ENCODE results near the gene MAP6.

Gene MAP6

DNA sequence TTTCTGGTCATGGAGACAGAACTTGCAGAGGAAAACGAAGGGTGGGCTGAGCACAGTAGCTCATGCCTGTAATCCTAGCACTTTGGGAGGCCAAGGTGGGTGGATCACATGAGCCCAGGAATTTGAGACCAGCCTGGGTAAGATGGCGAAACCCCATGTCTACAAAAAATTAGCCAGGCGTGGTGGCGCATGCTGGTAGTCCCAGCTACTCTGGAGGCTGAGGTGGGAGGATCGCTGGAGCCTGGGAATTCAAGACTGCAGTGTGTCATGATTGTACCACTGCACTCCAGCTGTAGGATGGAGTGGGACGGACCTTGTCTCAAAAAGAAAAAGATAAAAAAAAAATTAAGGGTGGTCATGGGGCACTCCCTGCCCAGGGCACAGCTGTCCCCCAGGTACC, 100.9 kb downstream of the MAP6 start:
- Histone ChIP-seq H3K27me3 (ENCODE audit: control insufficient read depth, insufficient read depth, low read length) (no peaks in the 10 kb centered on the region), H3K4me3 (ENCODE audit: low read depth, low read length) (no peak overlapping the region), H3K9me3 (ENCODE audit: control insufficient read depth, insufficient read depth, low read depth, low read length) (no peaks in the 10 kb centered on the region), H3K9ac (ENCODE audit: low read length) (no peak overlapping the region), H3K27ac (ENCODE audit: low read depth, low read length) (no peak overlapping the region), H3K4me1 (ENCODE audit: control insufficient read depth, insufficient read depth, low read length) (peaks cover 29% of the 10 kb centered on the region), H3K36me3 (ENCODE audit: control insufficient read depth, insufficient read depth, low read length) (peaks cover 82% of the 10 kb centered on the region)

DNA sequence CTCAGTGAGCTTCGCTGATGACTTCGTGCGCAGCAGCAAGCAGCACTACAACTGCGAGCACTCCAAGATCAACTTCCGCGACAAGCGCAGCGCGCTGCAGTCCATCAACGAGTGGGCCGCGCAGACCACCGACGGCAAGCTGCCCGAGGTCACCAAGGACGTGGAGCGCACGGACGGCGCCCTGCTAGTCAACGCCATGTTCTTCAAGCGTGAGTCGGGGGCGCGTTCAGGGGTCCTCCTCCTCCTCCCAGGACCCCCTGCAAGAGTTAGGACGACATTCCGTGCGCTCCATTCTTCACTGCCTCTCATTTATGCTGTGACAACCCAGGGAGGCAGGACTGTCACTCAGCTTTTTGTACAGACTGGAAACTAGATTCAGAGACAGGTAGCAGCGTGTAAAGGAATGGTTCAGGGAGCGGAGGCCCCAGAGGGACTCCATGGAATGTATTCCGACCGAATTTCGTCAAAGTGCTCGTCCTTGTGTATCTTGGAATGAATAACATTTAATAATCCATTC, 102.0 kb downstream of the MAP6 start:
- Histone ChIP-seq H3K4me3 (ENCODE audit: low read depth, low read length) (no peak overlapping the region), H3K36me3 (ENCODE audit: control insufficient read depth, insufficient read depth, low read length) (peaks cover 71% of the 10 kb centered on the region), H3K27me3 (ENCODE audit: control insufficient read depth, insufficient read depth, low read length) (no peaks in the 10 kb centered on the region)

DNA sequence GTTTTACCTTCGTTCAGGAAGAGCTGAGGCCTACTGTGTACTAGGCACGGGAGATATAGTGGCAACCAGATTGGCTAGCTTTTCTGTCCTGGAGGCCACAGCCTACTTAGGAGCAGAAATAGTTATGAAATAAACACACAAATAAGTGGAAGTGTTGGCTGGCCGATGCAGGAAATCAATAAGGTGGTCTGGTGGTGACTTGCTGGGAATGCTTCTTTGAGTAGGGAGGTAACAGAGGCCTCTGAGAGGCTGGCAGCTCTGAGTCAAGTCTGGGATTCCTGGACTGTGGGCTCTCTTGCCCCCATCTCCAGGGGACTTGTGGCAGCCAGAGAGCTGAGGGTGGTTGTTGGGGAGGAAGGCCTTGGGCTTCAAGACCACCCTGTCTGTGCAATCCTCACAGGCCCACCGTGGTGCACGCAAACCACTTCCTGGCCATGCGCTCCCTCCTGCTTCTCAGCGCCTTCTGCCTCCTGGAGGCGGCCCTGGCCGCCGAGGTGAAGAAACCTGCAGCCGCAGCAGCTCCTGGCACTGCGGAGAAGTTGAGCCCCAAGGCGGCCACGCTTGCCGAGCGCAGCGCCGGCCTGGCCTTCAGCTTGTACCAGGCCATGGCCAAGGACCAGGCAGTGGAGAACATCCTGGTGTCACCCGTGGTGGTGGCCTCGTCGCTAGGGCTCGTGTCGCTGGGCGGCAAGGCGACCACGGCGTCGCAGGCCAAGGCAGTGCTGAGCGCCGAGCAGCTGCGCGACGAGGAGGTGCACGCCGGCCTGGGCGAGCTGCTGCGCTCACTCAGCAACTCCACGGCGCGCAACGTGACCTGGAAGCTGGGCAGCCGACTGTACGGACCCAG, 102.7 kb downstream of the MAP6 start:
- Histone ChIP-seq H3K27ac (ENCODE audit: low read depth, low read length) (peak overlapping the region; percentile 44; the same call in 1 of the 2 replicates), H3K4me3 (ENCODE audit: low read depth, low read length) (no peak overlapping the region), H3K9ac (ENCODE audit: low read length) (no peak overlapping the region), H3K36me3 (ENCODE audit: control insufficient read depth, insufficient read depth, low read length) (peaks cover 64% of the 10 kb centered on the region), H3K9me3 (ENCODE audit: control insufficient read depth, insufficient read depth, low read depth, low read length) (no peaks in the 10 kb centered on the region), H3K4me1 (ENCODE audit: control insufficient read depth, insufficient read depth, low read length) (peaks cover 33% of the 10 kb centered on the region), H3K27me3 (ENCODE audit: control insufficient read depth, insufficient read depth, low read length) (no peaks in the 10 kb centered on the region)

More for the DNA sequence above, 102.0 kb downstream of the MAP6 start:
- H3K27ac ChIP-seq (ENCODE audit: low read depth, low read length), result no peak overlapping the region
- H3K9me3 ChIP-seq (ENCODE audit: control insufficient read depth, insufficient read depth, low read depth, low read length), result no peaks in the 10 kb centered on the region
- peaks cover 29% of the 10 kb centered on the region for H3K4me1 ChIP-seq (ENCODE audit: control insufficient read depth, insufficient read depth, low read length)
- no peak overlapping the region for H3K9ac ChIP-seq (ENCODE audit: low read length)

- peaks cover 41% of the 10 kb centered on the region for H3K4me1 ChIP-seq (ENCODE audit: control insufficient read depth, insufficient read depth, low read length)
- peak overlapping the region; percentile 44; the same call in 1 of the 2 replicates for H3K27ac ChIP-seq (ENCODE audit: low read depth, low read length)
- peak overlapping the region; percentile 5; the same call in 1 of the 2 replicates for H3K4me3 ChIP-seq (ENCODE audit: low read depth, low read length)
- no peaks in the 10 kb centered on the region for H3K9me3 ChIP-seq (ENCODE audit: control insufficient read depth, insufficient read depth, low read depth, low read length)
- H3K27me3 ChIP-seq (ENCODE audit: control insufficient read depth, insufficient read depth, low read length), result no peaks in the 10 kb centered on the region
- peak overlapping the region; percentile 12 for H3K9ac ChIP-seq (ENCODE audit: low read length)
- peaks cover 56% of the 10 kb centered on the region for H3K36me3 ChIP-seq (ENCODE audit: control insufficient read depth, insufficient read depth, low read length)
These were observed 103.5 kb downstream of the MAP6 start for GRCh38 chr11:75565221-75565814.

DNA sequence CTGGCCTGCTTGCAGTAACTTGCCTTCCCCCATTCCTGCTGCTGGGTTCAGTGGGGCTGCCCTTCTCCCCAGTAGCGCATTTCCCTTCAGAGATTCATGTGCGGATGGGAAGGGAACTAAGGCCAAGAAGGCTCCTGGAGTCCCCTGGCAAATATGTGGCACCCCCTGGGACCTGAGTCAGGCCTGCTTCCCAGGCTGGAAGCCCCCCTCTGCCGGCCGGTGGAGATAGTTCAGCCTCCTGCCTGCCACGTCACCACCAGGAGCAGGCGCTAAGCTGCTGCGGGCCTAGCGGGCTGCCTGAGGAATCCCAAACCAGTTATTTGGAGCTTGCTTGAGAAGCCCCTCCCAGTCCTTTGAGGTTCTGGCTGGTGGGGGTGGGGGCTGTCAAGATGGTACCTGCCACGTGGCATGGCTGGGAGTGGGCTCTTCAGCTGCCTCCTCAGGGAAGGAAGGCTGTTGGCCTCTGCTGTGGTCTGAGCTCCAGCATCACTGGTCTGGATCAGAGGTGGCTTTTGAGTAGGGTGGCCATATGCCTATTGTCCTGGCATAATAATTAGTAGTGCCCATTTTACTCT, 104.8 kb downstream of the MAP6 start:
- H3K4me3 ChIP-seq (ENCODE audit: low read depth, low read length), result peak overlapping the region; percentile 86

GRCh38 chr11:75563501-75563977, 105.3 kb downstream of the MAP6 start:
- Histone ChIP-seq H3K9ac (ENCODE audit: low read length) (peak overlapping the region; percentile 93), H3K9me3 (ENCODE audit: control insufficient read depth, insufficient read depth, low read depth, low read length) (no peaks in the 10 kb centered on the region), H3K27ac (ENCODE audit: low read depth, low read length) (peak overlapping the region; percentile 98), H3K36me3 (ENCODE audit: control insufficient read depth, insufficient read depth, low read length) (peaks cover 39% of the 10 kb centered on the region), H3K4me3 (ENCODE audit: low read depth, low read length) (peak overlapping the region; percentile 86), H3K27me3 (ENCODE audit: control insufficient read depth, insufficient read depth, low read length) (no peaks in the 10 kb centered on the region), H3K4me1 (ENCODE audit: control insufficient read depth, insufficient read depth, low read length) (peaks cover 58% of the 10 kb centered on the region)

More for the DNA sequence above, 104.8 kb downstream of the MAP6 start:
- H3K27me3 ChIP-seq (ENCODE audit: control insufficient read depth, insufficient read depth, low read length), result no peaks in the 10 kb centered on the region
- peaks cover 53% of the 10 kb centered on the region for H3K4me1 ChIP-seq (ENCODE audit: control insufficient read depth, insufficient read depth, low read length)
- H3K36me3 ChIP-seq (ENCODE audit: control insufficient read depth, insufficient read depth, low read length), result peaks cover 44% of the 10 kb centered on the region
- H3K9me3 ChIP-seq (ENCODE audit: control insufficient read depth, insufficient read depth, low read depth, low read length), result no peaks in the 10 kb centered on the region
- peak overlapping the region; percentile 93 for H3K9ac ChIP-seq (ENCODE audit: low read length)
- H3K27ac ChIP-seq (ENCODE audit: low read depth, low read length), result peak overlapping the region; percentile 98

- H3K4me1 ChIP-seq (ENCODE audit: control insufficient read depth, insufficient read depth, low read length), result peaks cover 63% of the 10 kb centered on the region
- no peaks in the 10 kb centered on the region for H3K27me3 ChIP-seq (ENCODE audit: control insufficient read depth, insufficient read depth, low read length)
- no peaks in the 10 kb centered on the region for H3K9me3 ChIP-seq (ENCODE audit: control insufficient read depth, insufficient read depth, low read depth, low read length)
- peak overlapping the region; percentile 93 for H3K9ac ChIP-seq (ENCODE audit: low read length)
- peak overlapping the region; percentile 98 for H3K27ac ChIP-seq (ENCODE audit: low read depth, low read length)
- H3K4me3 ChIP-seq (ENCODE audit: low read depth, low read length), result peak overlapping the region; percentile 86
- H3K36me3 ChIP-seq (ENCODE audit: control insufficient read depth, insufficient read depth, low read length), result peaks cover 33% of the 10 kb centered on the region
These were observed 105.9 kb downstream of the MAP6 start for GRCh38 chr11:75562836-75563484.

- Histone ChIP-seq H3K36me3 (ENCODE audit: control insufficient read depth, insufficient read depth, low read length) (peaks cover 26% of the 10 kb centered on the region), H3K27me3 (ENCODE audit: control insufficient read depth, insufficient read depth, low read length) (no peaks in the 10 kb centered on the region), H3K9ac (ENCODE audit: low read length) (peak within 1 kb of the TSS; percentile 93), H3K27ac (ENCODE audit: low read depth, low read length) (peak within 1 kb of the TSS; percentile 98), H3K9me3 (ENCODE audit: control insufficient read depth, insufficient read depth, low read depth, low read length) (no peaks in the 10 kb centered on the region), H3K4me3 (ENCODE audit: low read depth, low read length) (peak within 1 kb of the TSS; percentile 86), H3K4me1 (ENCODE audit: control insufficient read depth, insufficient read depth, low read length) (peaks cover 70% of the 10 kb centered on the region)
These were observed 106.6 kb downstream of the MAP6 start, which contains the start of gene SERPINH1 for GRCh38 chr11:75562048-75562835. Gene SERPINH1 (plus strand): TSS chr11:75562253. CDS start chr11:75566350, 4,097 bp downstream.

DNA sequence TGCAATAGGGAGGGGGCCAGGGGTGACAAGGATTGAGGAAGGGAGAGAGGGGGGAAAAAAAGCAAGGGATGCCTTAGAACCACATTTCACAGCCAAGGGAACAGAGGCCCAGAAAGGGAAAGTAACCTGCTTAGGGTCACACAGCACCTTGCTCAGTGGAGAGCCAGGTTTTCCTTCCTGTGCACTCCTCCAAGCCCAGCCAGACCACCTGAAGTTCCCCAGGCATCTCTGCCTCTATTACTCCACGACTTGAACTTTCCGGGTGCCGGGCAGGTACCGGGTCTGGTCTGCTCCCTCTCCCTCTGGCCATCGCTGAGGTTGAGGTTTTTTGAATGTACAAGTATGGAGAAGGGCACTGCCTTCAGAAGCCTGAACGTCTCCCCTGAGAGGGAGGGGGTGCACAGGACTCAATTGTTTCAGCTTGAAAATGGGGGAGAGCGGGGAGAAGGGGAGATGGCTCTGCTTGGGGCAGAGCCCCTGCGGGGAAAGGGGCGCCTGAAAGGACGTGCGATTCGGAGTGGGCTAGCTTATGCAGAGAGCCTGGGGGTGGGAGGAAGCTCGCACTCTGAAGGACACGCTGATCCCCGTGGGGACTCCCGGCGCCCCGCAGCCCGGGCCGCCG, 107.3 kb downstream of the MAP6 start:
- Histone ChIP-seq H3K36me3 (ENCODE audit: control insufficient read depth, insufficient read depth, low read length) (peaks cover 19% of the 10 kb centered on the region), H3K9ac (ENCODE audit: low read length) (peak overlapping the region; percentile 93), H3K4me1 (ENCODE audit: control insufficient read depth, insufficient read depth, low read length) (peaks cover 75% of the 10 kb centered on the region), H3K27me3 (ENCODE audit: control insufficient read depth, insufficient read depth, low read length) (no peaks in the 10 kb centered on the region), H3K4me3 (ENCODE audit: low read depth, low read length) (peak overlapping the region; percentile 86), H3K9me3 (ENCODE audit: control insufficient read depth, insufficient read depth, low read depth, low read length) (no peaks in the 10 kb centered on the region), H3K27ac (ENCODE audit: low read depth, low read length) (peak overlapping the region; percentile 98)

Data from HUES6 (cell line).